OCI-LY7 (cell line): ENCODE data around the gene RNF14. TPM values are rescaled to one million over a fixed set of nuclear protein-coding genes. Genes with fewer than 3 reads are reported as not detected.

ENCODE experiments used
- BruUV-seq: library from RNA; stranded (reverse); fragments of 400-500 nt; replicated peaks from 2 replicates; lab custom pipeline; 2021; lab: Mats Ljungman, UMichigan
- CTCF ChIA-PET: fragments of 300-600 bp; sonication (Branson Sonifier 250); formaldehyde crosslinking; loops from one replicate; lab custom pipeline; 2022; ENCODE audit warnings: antibody characterized with exemption; ENCODE audit not compliant: unreplicated experiment; lab: Charles Lee
- POLR2A ChIA-PET: fragments of 300-600 bp; sonication (Branson Sonifier 250); formaldehyde crosslinking; loops from one replicate; lab custom pipeline; 2022; ENCODE audit warnings: antibody characterized with exemption; lab: Charles Lee
- DNase-seq: peaks from one replicate; pipeline ENCODE4 v3.0.0-alpha.2; 2015; ENCODE audit warnings: low spot score
- H2AFZ ChIP-seq: fragments of 200-600 bp; sonication (generic), shearing (Covaris generic); 2 replicates; pipeline ENCODE4 v1.6.1; 2014; ENCODE audit warnings: mild to moderate bottlenecking, antibody characterized with exemption, low read length, moderate library complexity
- H3K27ac ChIP-seq: fragments of 200-600 bp; sonication (generic); 2 replicates; pipeline ENCODE4 v1.5.1; 2014; ENCODE audit warnings: mixed run types, low read depth, mild to moderate bottlenecking, moderate library complexity, low read length, inconsistent platforms; ENCODE audit not compliant: poor library complexity, severe bottlenecking
- H3K36me3 ChIP-seq: fragments of 200-600 bp; sonication (generic); 2 replicates; pipeline ENCODE4 v1.6.1; 2014; ENCODE audit warnings: mild to moderate bottlenecking, antibody characterized with exemption, low read length, moderate library complexity, mixed read lengths; ENCODE audit not compliant: insufficient read depth
- H3K4me1 ChIP-seq: fragments of 200-600 bp; sonication (generic); 2 replicates; pipeline ENCODE4 v1.5.1; 2014; ENCODE audit warnings: mild to moderate bottlenecking, low read length; ENCODE audit not compliant: insufficient read depth, poor library complexity, severe bottlenecking
- H3K4me2 ChIP-seq: fragments of 200-600 bp; sonication (generic); 2 replicates; pipeline ENCODE4 v1.6.1; 2014; ENCODE audit warnings: mild to moderate bottlenecking, low read length
- H3K4me3 ChIP-seq: fragments of 200-600 bp; sonication (generic); 2 replicates; pipeline ENCODE4 v1.5.1; 2014; ENCODE audit warnings: mild to moderate bottlenecking, low read depth, low read length; ENCODE audit not compliant: poor library complexity, severe bottlenecking
- H3K79me2 ChIP-seq: fragments of 200-600 bp; sonication (generic); 2 replicates; pipeline ENCODE4 v1.6.1; 2016; ENCODE audit warnings: low read depth, mild to moderate bottlenecking, low read length, moderate library complexity, mixed read lengths; ENCODE audit not compliant: insufficient read depth
- H3K9me2 ChIP-seq: fragments of 200-600 bp; sonication (generic); 2 replicates; pipeline ENCODE4 v1.6.1; 2016; ENCODE audit warnings: mild to moderate bottlenecking, low read length, mixed read lengths; ENCODE audit not compliant: insufficient read depth
- H3K9me3 ChIP-seq: fragments of 200-600 bp; sonication (generic); 2 replicates; pipeline ENCODE4 v1.6.1; 2014; ENCODE audit warnings: mild to moderate bottlenecking, mixed run types, low read length, mixed read lengths
- H4K20me1 ChIP-seq: fragments of 200-600 bp; sonication (generic); 2 replicates; pipeline ENCODE4 v1.6.1; 2014; ENCODE audit warnings: mild to moderate bottlenecking, antibody characterized with exemption, low read length, moderate library complexity, mixed read lengths; ENCODE audit not compliant: insufficient read depth
- EZH2phosphoT487 ChIP-seq: fragments of 200-600 bp; sonication (generic); IDR thresholded peaks from 2 replicates; pipeline ENCODE4 v1.6.1; 2018; ENCODE audit warnings: low read depth, borderline replicate concordance, mild to moderate bottlenecking, mixed run types, antibody characterized with exemption, low read length, moderate library complexity, mixed read lengths
- intact Hi-C: fragments of 100-400 bp; cut with micrococcal nuclease; formaldehyde crosslinking; loops from one replicate; pipeline ENCODE4 v1.10.0; 2022; ENCODE audit not compliant: unreplicated experiment
- total RNA-seq, 2 experiments: library from RNA; depleted of rRNA in 1 of 2; stranded (reverse); fragments of >200 nt in 1 of 2; shearing (Covaris generic) in 1 of 2; gene quantifications; 2 replicates each; pipeline ENCODE4 v1.2.3, GENCODE V29; 2014 to 2022
- TF ChIP-seq, protein P1 (sequence below): fragments of 200-600 bp; sonication (generic); conservative IDR thresholded peaks from 2 replicates; pipeline ENCODE4 v1.5.1; 2014; ENCODE audit warnings: mild to moderate bottlenecking, antibody characterized with exemption, low read length, moderate library complexity, mixed read lengths

Gene RNF14
- total RNA-seq, 2 experiments from 2014 or later, result 31.7 to 41.1 TPM

DNA sequence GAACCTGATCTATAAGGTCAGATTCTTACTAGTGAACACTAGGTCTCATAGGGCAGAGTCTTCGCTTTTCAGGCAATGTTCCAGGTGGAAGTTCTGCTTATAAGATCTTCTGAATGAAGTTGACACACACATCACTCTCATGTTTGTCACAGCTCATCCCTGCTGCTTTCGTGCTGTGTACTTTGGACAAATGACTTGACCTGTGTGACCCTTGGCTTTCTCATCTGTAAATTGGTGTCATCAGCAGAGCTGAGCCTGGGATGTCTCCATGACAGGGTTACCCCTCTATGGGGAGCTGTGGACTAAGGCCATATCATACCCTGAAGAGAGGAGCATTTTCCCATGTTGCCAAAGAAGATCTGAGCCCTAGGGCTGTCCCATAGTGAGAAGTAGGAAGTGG lies 42.5 kb upstream of the RNF14 start:
- ChIA-PET CTCF (no interaction called here), POLR2A (no interaction called here)
- Histone ChIP-seq H4K20me1 (no peaks in the 10 kb centered on the region), H3K9me3 (no peaks in the 10 kb centered on the region), H3K79me2 (peaks cover 7% of the 10 kb centered on the region; the same call in 1 of the 2 replicates), H3K4me1 (peaks cover 12% of the 10 kb centered on the region), H3K4me2 (no peak overlapping the region), H3K27ac (no peak overlapping the region), H3K36me3 (peaks cover 59% of the 10 kb centered on the region), H3K4me3 (no peak overlapping the region), H2AFZ (no peak overlapping the region), H3K9me2 (no peaks in the 10 kb centered on the region)
- TF ChIP-seq EZH2phosphoT487, result no peak
- TF ChIP-seq, protein P1, sequence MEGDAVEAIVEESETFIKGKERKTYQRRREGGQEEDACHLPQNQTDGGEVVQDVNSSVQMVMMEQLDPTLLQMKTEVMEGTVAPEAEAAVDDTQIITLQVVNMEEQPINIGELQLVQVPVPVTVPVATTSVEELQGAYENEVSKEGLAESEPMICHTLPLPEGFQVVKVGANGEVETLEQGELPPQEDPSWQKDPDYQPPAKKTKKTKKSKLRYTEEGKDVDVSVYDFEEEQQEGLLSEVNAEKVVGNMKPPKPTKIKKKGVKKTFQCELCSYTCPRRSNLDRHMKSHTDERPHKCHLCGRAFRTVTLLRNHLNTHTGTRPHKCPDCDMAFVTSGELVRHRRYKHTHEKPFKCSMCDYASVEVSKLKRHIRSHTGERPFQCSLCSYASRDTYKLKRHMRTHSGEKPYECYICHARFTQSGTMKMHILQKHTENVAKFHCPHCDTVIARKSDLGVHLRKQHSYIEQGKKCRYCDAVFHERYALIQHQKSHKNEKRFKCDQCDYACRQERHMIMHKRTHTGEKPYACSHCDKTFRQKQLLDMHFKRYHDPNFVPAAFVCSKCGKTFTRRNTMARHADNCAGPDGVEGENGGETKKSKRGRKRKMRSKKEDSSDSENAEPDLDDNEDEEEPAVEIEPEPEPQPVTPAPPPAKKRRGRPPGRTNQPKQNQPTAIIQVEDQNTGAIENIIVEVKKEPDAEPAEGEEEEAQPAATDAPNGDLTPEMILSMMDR, result no peak
- DNase-seq, result no peak
- intact Hi-C loops, result no loop called here
- BruUV-seq, result no TSS peak

DNA sequence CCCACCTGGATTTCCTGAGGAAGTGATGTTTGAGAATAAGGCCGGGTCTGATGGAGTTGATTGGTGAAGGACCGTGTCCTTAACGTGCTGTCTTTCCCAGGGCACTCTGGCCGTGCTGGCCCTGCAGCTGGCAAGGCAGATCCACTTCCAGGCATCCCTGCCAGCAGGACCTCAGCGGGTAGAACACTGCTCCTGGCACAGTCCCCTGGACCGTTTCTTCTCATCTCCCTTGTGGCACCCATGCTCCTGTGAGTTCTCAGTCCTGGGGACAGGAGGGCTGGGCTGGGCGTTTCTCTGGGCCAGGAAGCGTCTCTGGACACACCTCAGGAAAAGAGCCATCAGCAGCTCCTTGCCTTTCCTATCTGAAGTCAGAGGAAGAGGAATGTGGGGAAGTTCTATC lies 40.9 kb upstream of the RNF14 start:
- no peaks in the 10 kb centered on the region for H4K20me1 ChIP-seq
- ChIA-PET CTCF (no interaction called here), POLR2A (no interaction called here)
- H3K4me1 ChIP-seq, result peaks cover 5% of the 10 kb centered on the region
- H3K4me2 ChIP-seq, result no peak overlapping the region
- H3K9me2 ChIP-seq, result no peaks in the 10 kb centered on the region
- TF ChIP-seq, protein P1, result no peak
- no peak for TF ChIP-seq EZH2phosphoT487
- intact Hi-C loops, result no loop called here
- no peak overlapping the region for H3K27ac ChIP-seq
- H3K79me2 ChIP-seq, result peaks cover 7% of the 10 kb centered on the region; the same call in 1 of the 2 replicates
- DNase-seq, result no peak
- no TSS peak for BruUV-seq
- no peak overlapping the region for H3K4me3 ChIP-seq
- H3K36me3 ChIP-seq, result peaks cover 68% of the 10 kb centered on the region
- no peak overlapping the region for H2AFZ ChIP-seq
- H3K9me3 ChIP-seq, result no peaks in the 10 kb centered on the region

DNA sequence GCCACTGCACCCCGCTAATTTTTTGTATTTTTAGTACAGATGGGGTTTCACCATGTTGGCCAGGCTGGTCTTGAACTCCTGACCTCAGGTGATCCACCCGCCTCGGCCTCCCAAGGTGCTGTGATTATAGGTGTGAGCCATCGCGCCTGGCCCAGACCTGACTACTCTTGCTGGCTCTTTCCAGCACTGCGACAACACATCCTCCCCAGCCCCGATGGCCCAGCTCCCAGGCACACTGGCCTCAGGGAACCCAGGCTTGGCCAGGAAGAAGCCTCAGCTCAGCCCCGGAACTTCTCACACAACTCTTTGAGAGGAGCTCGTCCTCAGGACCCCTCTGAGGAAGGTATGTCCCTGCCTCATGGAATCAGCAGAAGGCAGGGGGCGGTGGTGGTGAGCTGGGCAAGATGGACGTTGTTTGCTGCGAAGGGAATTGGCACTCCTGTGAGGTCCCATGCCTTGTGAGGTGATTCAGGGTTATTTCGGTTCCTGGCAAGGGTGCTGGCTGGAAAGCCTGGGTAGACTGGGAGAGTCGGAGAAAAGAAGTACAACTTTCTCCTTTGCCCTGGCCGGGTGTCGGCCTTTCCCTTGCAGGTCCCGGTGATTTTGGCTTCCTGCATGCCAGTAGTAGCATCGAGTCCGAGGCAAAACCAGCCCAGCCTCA lies 39.4 kb upstream of the RNF14 start:
- no TSS peak for BruUV-seq
- no peak overlapping the region for H3K4me2 ChIP-seq
- DNase-seq, result no peak
- H3K36me3 ChIP-seq, result peaks cover 81% of the 10 kb centered on the region
- ChIA-PET POLR2A (no interaction called here), CTCF (no interaction called here)
- intact Hi-C loops, result no loop called here
- H3K9me3 ChIP-seq, result no peaks in the 10 kb centered on the region
- no peak overlapping the region for H3K27ac ChIP-seq
- peaks cover under 1% of the 10 kb centered on the region for H3K4me1 ChIP-seq
- no peak overlapping the region for H2AFZ ChIP-seq
- H3K4me3 ChIP-seq, result no peak overlapping the region
- TF ChIP-seq, protein P1, result no peak
- TF ChIP-seq EZH2phosphoT487, result no peak
- H4K20me1 ChIP-seq, result no peaks in the 10 kb centered on the region
- no peaks in the 10 kb centered on the region for H3K9me2 ChIP-seq
- H3K79me2 ChIP-seq, result peaks cover 2% of the 10 kb centered on the region; the same call in 1 of the 2 replicates
